PC-3 (cell line): Measurements from ENCODE around the gene FBLN1. TPM values are rescaled to one million over a fixed set of nuclear protein-coding genes. Genes with fewer than 3 reads are reported as not detected.
"Not testable (repeated sequence)": the region's sequence is repeated elsewhere in the genome, so short reads cannot be mapped to it uniquely, and the experiment has no call there.

Experiments
- ATAC-seq: fragments of 200-7000 bp; cut with Tn5 transposase; 2 replicates; pipeline ENCODE4 v1.9.1; 2020; ENCODE audit warnings: mild to moderate bottlenecking, moderate library complexity
- BruUV-seq: library from RNA; stranded (reverse); fragments of 400-500 nt; replicated peaks from 2 replicates; lab custom pipeline; 2021; lab: Mats Ljungman, UMichigan
- CTCF ChIA-PET: fragments of 300-600 bp; sonication (Branson Sonifier 250); formaldehyde crosslinking; loops from one replicate; lab custom pipeline; 2022; ENCODE audit warnings: antibody characterized with exemption; lab: Charles Lee
- POLR2A ChIA-PET: fragments of 300-600 bp; sonication (Branson Sonifier 250); formaldehyde crosslinking; loops from one replicate; lab custom pipeline; 2022; ENCODE audit warnings: antibody characterized with exemption; ENCODE audit not compliant: unreplicated experiment; lab: Charles Lee
- DNase-seq: peaks from one replicate; pipeline ENCODE4 v3.0.0-alpha.2; 2015
- H2AFZ ChIP-seq: fragments of 300-600 bp; sonication (generic); 2 replicates; pipeline ENCODE4 v1.6.0; 2016; ENCODE audit warnings: antibody characterized with exemption, low read length
- H3F3A ChIP-seq: fragments of 300-600 bp; sonication (generic); one replicate; pipeline ENCODE4 v1.6.0; 2017; ENCODE audit warnings: antibody characterized with exemption, low read length, control low read depth, mild to moderate bottlenecking; ENCODE audit not compliant: unreplicated experiment
- H3K27ac ChIP-seq: fragments of 300-600 bp; sonication (generic); 2 replicates; pipeline ENCODE4 v1.5.1; 2016; ENCODE audit warnings: mild to moderate bottlenecking, low read length
- H3K27me3 ChIP-seq: fragments of 300-600 bp; sonication (generic); 2 replicates; pipeline ENCODE4 v1.6.1; 2016; ENCODE audit warnings: low read length, mixed read lengths
- H3K36me3 ChIP-seq: fragments of 300-600 bp; sonication (generic); 2 replicates; pipeline ENCODE4 v1.6.1; 2016; ENCODE audit warnings: low read depth, mixed run types, low read length, mixed read lengths
- H3K4me1 ChIP-seq: fragments of 300-600 bp; sonication (generic); 2 replicates; pipeline ENCODE4 v1.5.1; 2016; ENCODE audit warnings: low read length; ENCODE audit not compliant: insufficient read depth
- H3K4me2 ChIP-seq: fragments of 300-600 bp; sonication (generic); 2 replicates; pipeline ENCODE4 v1.6.0; 2016; ENCODE audit warnings: low read length
- H3K4me3 ChIP-seq: fragments of 300-600 bp; sonication (generic); 2 replicates; pipeline ENCODE4 v1.5.1; 2016; ENCODE audit warnings: mild to moderate bottlenecking, low read length, mixed read lengths
- H3K79me2 ChIP-seq: fragments of 300-600 bp; sonication (generic); 2 replicates; pipeline ENCODE4 v1.6.1; 2017; ENCODE audit warnings: low read length, mixed read lengths
- H3K9ac ChIP-seq: fragments of 300-600 bp; sonication (generic); 2 replicates; pipeline ENCODE4 v1.6.0; 2016; ENCODE audit warnings: mild to moderate bottlenecking, low read length
- H3K9me2 ChIP-seq: fragments of 300-600 bp; sonication (generic); replicated peaks from 2 replicates; pipeline ENCODE4 v1.6.1; 2016; ENCODE audit warnings: mixed run types, low read length, mixed read lengths
- H3K9me3 ChIP-seq: fragments of 300-600 bp; sonication (generic); 2 replicates; pipeline ENCODE4 v1.6.1; 2016; ENCODE audit warnings: low read length, mixed read lengths
- H4K20me1 ChIP-seq: fragments of 300-600 bp; sonication (generic); 2 replicates; pipeline ENCODE4 v1.6.1; 2016; ENCODE audit warnings: low read length, mixed read lengths
- EZH2 ChIP-seq: fragments of 300-600 bp; sonication (generic); IDR thresholded peaks from one replicate; pipeline ENCODE4 v1.6.1; 2017; ENCODE audit warnings: antibody characterized with exemption, mild to moderate bottlenecking, low read length; ENCODE audit not compliant: unreplicated experiment
- EZH2phosphoT487 ChIP-seq: fragments of 300-600 bp; sonication (generic); IDR thresholded peaks from 2 replicates; pipeline ENCODE4 v1.6.1; 2018; ENCODE audit warnings: mild to moderate bottlenecking, antibody characterized with exemption, low read length, borderline replicate concordance
- intact Hi-C: fragments of 100-400 bp; cut with micrococcal nuclease; formaldehyde crosslinking; loops from 2 replicates; pipeline ENCODE4 v1.9.0; 2023
- total RNA-seq: library from RNA; depleted of rRNA; stranded (reverse); fragments of >200 nt; gene quantifications from 2 replicates; pipeline ENCODE4 v1.2.3, GENCODE V29; 2014
- TF ChIP-seq, protein P1 (sequence below): fragments of 300-600 bp; sonication (generic); conservative IDR thresholded peaks from 2 replicates; pipeline ENCODE4 v1.5.1; 2017; ENCODE audit warnings: antibody characterized with exemption, low read depth, mild to moderate bottlenecking, low read length

The FBLN1 gene
- total RNA-seq, 1 experiment from 2014 or later: 13.4 TPM

DNA sequence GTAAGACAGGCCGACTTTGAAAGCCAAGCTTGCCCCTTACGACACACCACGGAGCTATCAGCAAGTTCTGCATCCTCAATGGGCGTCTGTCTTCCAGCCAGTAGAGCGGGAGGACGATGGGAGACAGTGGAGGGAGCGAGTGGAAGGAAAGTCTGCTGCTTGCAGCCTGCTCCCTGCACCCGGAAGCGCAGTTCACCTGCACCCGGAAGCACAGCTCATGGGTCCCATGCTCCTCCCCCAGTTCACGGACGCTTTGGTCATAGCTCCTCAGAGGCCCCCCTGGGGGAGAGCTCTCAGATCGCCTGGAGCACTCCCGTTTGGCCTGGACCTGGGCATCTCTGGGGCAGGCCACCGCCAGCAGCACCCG is 51.3 kb downstream of the FBLN1 start:
- POLR2A ChIA-PET: no interaction called here
- Histone ChIP-seq H3K79me2 (no peaks in the 10 kb centered on the region), H3K36me3 (no peaks in the 10 kb centered on the region), H3K4me3 (no peak overlapping the region), H3K27ac (no peak overlapping the region), H3K27me3 (no peaks in the 10 kb centered on the region), H3K4me1 (peaks cover 19% of the 10 kb centered on the region), H3K9ac (no peak overlapping the region), H3K4me2 (peak overlapping the region; percentile 69), H4K20me1 (no peaks in the 10 kb centered on the region), H2AFZ (peak overlapping the region; percentile 84; the same call in 1 of the 2 replicates), H3K9me3 (no peaks in the 10 kb centered on the region), H3K9me2 (no peaks in the 10 kb centered on the region), H3F3A (no peaks in the 10 kb centered on the region)
- no peak for ATAC-seq
- no peak for DNase-seq
- BruUV-seq: no TSS peak
- CTCF ChIA-PET: no interaction called here
- TF ChIP-seq EZH2phosphoT487 (no peak), EZH2 (no peak)
- TF ChIP-seq, protein P1, sequence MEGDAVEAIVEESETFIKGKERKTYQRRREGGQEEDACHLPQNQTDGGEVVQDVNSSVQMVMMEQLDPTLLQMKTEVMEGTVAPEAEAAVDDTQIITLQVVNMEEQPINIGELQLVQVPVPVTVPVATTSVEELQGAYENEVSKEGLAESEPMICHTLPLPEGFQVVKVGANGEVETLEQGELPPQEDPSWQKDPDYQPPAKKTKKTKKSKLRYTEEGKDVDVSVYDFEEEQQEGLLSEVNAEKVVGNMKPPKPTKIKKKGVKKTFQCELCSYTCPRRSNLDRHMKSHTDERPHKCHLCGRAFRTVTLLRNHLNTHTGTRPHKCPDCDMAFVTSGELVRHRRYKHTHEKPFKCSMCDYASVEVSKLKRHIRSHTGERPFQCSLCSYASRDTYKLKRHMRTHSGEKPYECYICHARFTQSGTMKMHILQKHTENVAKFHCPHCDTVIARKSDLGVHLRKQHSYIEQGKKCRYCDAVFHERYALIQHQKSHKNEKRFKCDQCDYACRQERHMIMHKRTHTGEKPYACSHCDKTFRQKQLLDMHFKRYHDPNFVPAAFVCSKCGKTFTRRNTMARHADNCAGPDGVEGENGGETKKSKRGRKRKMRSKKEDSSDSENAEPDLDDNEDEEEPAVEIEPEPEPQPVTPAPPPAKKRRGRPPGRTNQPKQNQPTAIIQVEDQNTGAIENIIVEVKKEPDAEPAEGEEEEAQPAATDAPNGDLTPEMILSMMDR: peak; percentile 13; the same call in 1 of the 2 replicates
- intact Hi-C loops: no loop called here

DNA sequence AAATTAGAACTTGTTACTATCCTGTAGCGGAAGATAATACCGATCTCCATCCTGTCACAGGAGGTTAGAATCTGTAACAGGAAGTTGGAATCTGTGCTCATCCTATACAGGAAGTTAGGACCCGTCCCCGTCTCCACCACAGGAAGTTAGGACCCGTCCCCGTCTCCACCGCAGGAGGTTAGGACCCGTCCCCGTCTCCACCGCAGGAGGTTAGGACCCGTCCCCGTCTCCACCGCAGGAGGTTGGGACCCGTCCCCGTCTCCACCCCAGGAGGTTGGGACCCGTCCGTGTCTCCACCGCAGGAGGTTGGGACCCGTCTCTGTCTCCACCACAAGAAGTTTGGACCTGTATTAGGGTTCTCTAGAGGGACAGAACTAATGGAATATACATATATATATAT is 52.2 kb downstream of the FBLN1 start:
- Histone ChIP-seq H3K27ac (no peak overlapping the region), H3K4me1 (peaks cover 11% of the 10 kb centered on the region), H3K9ac (no peak overlapping the region), H3K27me3 (no peaks in the 10 kb centered on the region), H4K20me1 (no peaks in the 10 kb centered on the region), H3K4me3 (no peak overlapping the region), H3K9me3 (no peaks in the 10 kb centered on the region), H3K79me2 (no peaks in the 10 kb centered on the region), H2AFZ (no peak overlapping the region), H3K9me2 (no peaks in the 10 kb centered on the region), H3K4me2 (no peak overlapping the region), H3F3A (no peaks in the 10 kb centered on the region), H3K36me3 (no peaks in the 10 kb centered on the region)
- ChIA-PET POLR2A (no interaction called here), CTCF (no interaction called here)
- no TSS peak for BruUV-seq
- intact Hi-C loops: no loop called here
- no peak for DNase-seq
- TF ChIP-seq, protein P1: no peak
- TF ChIP-seq EZH2 (no peak), EZH2phosphoT487 (no peak)
- no peak for ATAC-seq

DNA sequence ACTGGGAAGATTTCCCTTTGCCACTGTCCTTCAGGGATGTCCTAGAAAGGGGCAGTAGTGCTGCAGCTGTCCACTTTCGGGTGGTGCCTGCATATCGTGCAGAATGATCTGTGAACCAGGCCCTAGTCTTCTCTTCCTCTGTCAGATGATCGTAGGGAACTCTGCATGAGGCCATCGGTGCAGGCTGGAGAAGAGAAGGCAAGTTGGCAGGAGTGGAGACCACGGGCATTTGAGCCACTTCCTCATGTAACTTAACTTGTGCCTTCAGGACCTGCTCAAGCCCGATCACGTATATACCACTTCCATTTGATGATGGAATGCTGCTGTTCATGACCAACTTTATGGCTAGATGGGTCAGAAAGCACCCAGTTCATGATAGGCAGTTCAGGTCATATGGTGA is 55.2 kb downstream of the FBLN1 start:
- H3K27me3 ChIP-seq, POLR2A ChIA-PET, H3K4me3 ChIP-seq, H3K27ac ChIP-seq, ATAC-seq, H3K36me3 ChIP-seq, DNase-seq, H3K4me2 ChIP-seq, CTCF ChIA-PET, H3K9ac ChIP-seq, intact Hi-C loops, H3K9me2 ChIP-seq, BruUV-seq, H2AFZ ChIP-seq, H4K20me1 ChIP-seq, H3K9me3 ChIP-seq, H3K79me2 ChIP-seq, H3K4me1 ChIP-seq, H3F3A ChIP-seq: not testable (repeated sequence)

DNA sequence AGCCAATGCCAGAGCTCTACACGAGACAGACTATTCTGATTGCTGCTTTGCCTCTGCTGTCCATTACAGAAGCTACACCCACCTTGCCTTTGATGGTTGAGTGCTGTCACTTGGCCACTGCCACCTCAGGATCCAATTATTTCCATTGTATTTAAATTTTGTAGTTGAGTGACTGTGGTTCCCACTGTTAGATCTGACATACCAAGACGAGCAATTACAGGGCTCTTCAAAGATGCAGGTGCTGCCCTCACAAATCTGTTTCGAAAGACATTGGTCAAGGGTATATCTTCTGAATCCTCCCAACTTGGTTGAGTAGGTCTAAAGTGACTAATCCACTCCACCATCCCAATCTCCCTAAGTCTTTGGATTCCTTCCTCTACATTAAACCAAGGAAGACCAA is 57.4 kb downstream of the FBLN1 start:
- H3K36me3 ChIP-seq, H3K9me2 ChIP-seq, BruUV-seq, H2AFZ ChIP-seq, H3F3A ChIP-seq, ATAC-seq, H3K9ac ChIP-seq, H3K27ac ChIP-seq, POLR2A ChIA-PET, H3K9me3 ChIP-seq, H3K4me2 ChIP-seq, H3K79me2 ChIP-seq, H3K4me3 ChIP-seq, CTCF ChIA-PET, H4K20me1 ChIP-seq, intact Hi-C loops, H3K4me1 ChIP-seq, DNase-seq, H3K27me3 ChIP-seq: not testable (repeated sequence)

DNA sequence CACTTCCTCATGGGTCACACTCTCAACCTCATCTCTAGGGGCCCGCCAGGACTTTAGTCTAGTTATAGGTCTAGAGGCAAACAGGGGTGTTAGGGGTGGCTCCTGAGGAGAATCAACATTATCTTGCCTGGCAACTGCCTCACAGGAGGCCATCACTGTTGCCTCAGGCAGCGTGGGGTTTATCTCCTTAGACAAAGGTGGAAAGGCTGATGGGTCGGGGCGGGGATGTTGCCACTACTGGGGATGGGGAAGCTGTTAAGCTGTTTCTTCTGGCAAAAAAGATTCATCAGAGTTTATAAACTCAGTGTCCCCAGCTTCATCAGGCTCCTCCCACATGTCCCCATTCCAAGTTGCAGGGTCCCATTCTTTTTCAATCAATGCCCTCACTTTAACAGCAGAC is 58.1 kb downstream of the FBLN1 start:
- CTCF ChIA-PET: not testable (repeated sequence)

More for the DNA sequence above, 58.1 kb downstream of the FBLN1 start:
- H3K9ac ChIP-seq, H3K4me2 ChIP-seq, H2AFZ ChIP-seq, ATAC-seq, H3F3A ChIP-seq, BruUV-seq, H3K36me3 ChIP-seq, H3K9me3 ChIP-seq, H3K79me2 ChIP-seq, intact Hi-C loops, POLR2A ChIA-PET, DNase-seq, H3K4me1 ChIP-seq, H4K20me1 ChIP-seq, H3K27ac ChIP-seq, H3K9me2 ChIP-seq, H3K27me3 ChIP-seq, H3K4me3 ChIP-seq: not testable (repeated sequence)
